Endothelial cell (in vitro differentiated cells): ENCODE measurements around the gene TMEM30B. TPM values are rescaled to one million over a fixed set of nuclear protein-coding genes. Genes with fewer than 3 reads are reported as not detected.
A peak's percentile ranks its signal among the peaks of the same experiment; 100 is the strongest.

Source experiments
- DNase-seq: peaks from one replicate; pipeline ENCODE4 v3.0.0; 2021; ENCODE audit warnings: low spot score
- H3K27ac Mint-ChIP-seq: one replicate; pipeline ENCODE4 v1.8.0; 2021; ENCODE audit warnings: mixed read lengths, inconsistent platforms; ENCODE audit not compliant: unreplicated experiment
- H3K27me3 Mint-ChIP-seq: one replicate; pipeline ENCODE4 v1.8.0; 2021; ENCODE audit warnings: mild to moderate bottlenecking, moderate library complexity, mixed read lengths, inconsistent platforms; ENCODE audit not compliant: unreplicated experiment
- H3K36me3 Mint-ChIP-seq: one replicate; pipeline ENCODE4 v1.8.0; 2021; ENCODE audit warnings: mild to moderate bottlenecking, low read depth, mixed read lengths, inconsistent platforms; ENCODE audit not compliant: unreplicated experiment
- H3K4me1 Mint-ChIP-seq: one replicate; pipeline ENCODE4 v1.8.0; 2021; ENCODE audit warnings: mild to moderate bottlenecking, mixed read lengths, inconsistent platforms; ENCODE audit not compliant: unreplicated experiment
- H3K4me3 Mint-ChIP-seq: one replicate; pipeline ENCODE4 v1.8.0; 2021; ENCODE audit warnings: mild to moderate bottlenecking, mixed read lengths, inconsistent platforms; ENCODE audit not compliant: unreplicated experiment
- H3K9me3 Mint-ChIP-seq: one replicate; pipeline ENCODE4 v1.8.0; 2021; ENCODE audit warnings: mixed read lengths, inconsistent platforms; ENCODE audit not compliant: unreplicated experiment
- long read RNA-seq: library from polyadenylated mRNA; unstranded; transcript quantifications from one replicate; pipeline ENCODE4 v2.0.0, GENCODE V29; 2020; ENCODE audit not compliant: unreplicated experiment
- total RNA-seq: library from RNA; stranded (reverse); fragmentation: NEBNext Ultra II Directional; extraction: Animal tissue kit (Norgen Biotek cat#: 25700); gene quantifications from one replicate; pipeline ENCODE4 v1.2.1, GENCODE V29; 2021; ENCODE audit not compliant: unreplicated experiment
- TF ChIP-seq, protein P1 (sequence below): fragments of 200-600 bp; sonication (generic); IDR thresholded peaks from one replicate; pipeline ENCODE4 v1.5.0; 2021; ENCODE audit warnings: antibody characterized with exemption; ENCODE audit not compliant: unreplicated experiment

Gene TMEM30B, protein sequence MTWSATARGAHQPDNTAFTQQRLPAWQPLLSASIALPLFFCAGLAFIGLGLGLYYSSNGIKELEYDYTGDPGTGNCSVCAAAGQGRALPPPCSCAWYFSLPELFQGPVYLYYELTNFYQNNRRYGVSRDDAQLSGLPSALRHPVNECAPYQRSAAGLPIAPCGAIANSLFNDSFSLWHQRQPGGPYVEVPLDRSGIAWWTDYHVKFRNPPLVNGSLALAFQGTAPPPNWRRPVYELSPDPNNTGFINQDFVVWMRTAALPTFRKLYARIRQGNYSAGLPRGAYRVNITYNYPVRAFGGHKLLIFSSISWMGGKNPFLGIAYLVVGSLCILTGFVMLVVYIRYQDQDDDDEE
- total RNA-seq = 0.15 TPM
- long read RNA-seq = 0 reads

DNA sequence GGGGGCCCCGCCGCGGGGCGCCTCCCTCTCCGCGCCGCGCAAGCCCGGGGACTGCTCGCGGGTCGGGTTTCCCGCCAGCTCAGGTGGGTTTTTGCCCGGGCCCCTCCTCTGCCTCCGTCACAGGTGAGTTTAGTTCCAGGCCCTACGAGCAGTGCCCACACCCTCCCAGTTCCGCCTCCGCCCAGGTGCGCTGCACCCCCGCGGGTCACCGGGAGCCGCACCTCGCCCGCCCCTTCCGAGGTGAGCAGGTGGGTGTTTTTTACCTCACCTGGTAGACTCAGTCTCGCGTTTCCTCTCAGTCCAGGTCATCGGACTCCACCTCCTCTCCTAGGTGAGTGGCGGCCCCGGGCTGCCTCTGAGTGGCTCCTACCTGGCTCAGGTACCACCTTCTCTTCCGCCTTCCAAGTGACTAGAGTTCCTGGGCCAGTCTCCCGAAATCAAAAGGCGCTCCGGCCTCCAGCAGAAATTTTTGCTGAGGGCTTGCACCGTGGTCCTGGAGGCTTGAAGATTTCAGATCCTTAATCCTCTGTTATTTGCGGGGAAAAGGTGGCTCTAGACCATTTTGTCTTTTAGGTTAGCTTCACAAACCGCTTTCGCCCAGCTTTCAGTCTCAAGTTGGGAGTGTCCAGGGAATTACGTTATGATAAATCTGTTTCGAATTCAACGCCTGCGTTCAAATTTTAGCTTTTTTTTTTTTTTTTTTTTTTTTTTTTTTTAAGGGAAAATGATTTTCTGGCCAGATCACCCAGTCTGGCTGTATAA, at the start of gene TMEM30B:
TMEM30B (minus strand) TSS at position 153 of the 762 bp plus-strand sequence. CDS start 191 bp downstream, outside the sequence.
- DNase-seq = no peak
- TF ChIP-seq, protein P1, sequence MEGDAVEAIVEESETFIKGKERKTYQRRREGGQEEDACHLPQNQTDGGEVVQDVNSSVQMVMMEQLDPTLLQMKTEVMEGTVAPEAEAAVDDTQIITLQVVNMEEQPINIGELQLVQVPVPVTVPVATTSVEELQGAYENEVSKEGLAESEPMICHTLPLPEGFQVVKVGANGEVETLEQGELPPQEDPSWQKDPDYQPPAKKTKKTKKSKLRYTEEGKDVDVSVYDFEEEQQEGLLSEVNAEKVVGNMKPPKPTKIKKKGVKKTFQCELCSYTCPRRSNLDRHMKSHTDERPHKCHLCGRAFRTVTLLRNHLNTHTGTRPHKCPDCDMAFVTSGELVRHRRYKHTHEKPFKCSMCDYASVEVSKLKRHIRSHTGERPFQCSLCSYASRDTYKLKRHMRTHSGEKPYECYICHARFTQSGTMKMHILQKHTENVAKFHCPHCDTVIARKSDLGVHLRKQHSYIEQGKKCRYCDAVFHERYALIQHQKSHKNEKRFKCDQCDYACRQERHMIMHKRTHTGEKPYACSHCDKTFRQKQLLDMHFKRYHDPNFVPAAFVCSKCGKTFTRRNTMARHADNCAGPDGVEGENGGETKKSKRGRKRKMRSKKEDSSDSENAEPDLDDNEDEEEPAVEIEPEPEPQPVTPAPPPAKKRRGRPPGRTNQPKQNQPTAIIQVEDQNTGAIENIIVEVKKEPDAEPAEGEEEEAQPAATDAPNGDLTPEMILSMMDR = no peak
- H3K4me1 Mint-ChIP-seq = peaks cover 2% of the 10 kb centered on the region

DNA sequence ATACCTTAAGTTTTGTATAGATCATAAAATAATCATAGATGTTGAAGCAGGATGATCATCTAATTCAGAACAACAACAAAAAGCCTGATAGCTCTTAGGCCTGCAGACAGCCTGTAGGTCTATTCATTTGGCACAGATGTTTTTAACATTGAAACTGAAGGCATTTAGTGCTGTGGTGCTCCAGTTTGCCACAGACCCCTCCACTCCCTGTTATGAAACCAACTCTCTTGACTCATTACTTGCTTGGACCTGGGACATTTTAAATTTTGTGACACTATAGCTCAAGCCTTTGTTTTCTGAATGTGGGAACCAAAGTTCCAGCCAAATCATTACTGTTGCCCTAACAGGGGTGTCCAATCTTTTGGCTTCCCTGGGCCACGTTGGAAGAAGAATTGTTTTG, 49.4 kb upstream of the TMEM30B start:
- H3K9me3 Mint-ChIP-seq = no peaks in the 10 kb centered on the region
- no peak overlapping the region for H3K27ac Mint-ChIP-seq
- peaks cover 3% of the 10 kb centered on the region for H3K27me3 Mint-ChIP-seq
- DNase-seq = no peak
- H3K36me3 Mint-ChIP-seq = peaks cover 9% of the 10 kb centered on the region
- H3K4me3 Mint-ChIP-seq = no peak overlapping the region
- H3K4me1 Mint-ChIP-seq = peaks cover 31% of the 10 kb centered on the region
- TF ChIP-seq, protein P1 = no peak

More for the DNA sequence above, at the start of gene TMEM30B:
- Mint-ChIP-seq H3K4me3 (peak within 1 kb of the TSS; percentile 86), H3K9me3 (no peaks in the 10 kb centered on the region), H3K36me3 (no peaks in the 10 kb centered on the region), H3K27ac (no peak within 1 kb of the TSS), H3K27me3 (peaks cover 10% of the 10 kb centered on the region)

DNA sequence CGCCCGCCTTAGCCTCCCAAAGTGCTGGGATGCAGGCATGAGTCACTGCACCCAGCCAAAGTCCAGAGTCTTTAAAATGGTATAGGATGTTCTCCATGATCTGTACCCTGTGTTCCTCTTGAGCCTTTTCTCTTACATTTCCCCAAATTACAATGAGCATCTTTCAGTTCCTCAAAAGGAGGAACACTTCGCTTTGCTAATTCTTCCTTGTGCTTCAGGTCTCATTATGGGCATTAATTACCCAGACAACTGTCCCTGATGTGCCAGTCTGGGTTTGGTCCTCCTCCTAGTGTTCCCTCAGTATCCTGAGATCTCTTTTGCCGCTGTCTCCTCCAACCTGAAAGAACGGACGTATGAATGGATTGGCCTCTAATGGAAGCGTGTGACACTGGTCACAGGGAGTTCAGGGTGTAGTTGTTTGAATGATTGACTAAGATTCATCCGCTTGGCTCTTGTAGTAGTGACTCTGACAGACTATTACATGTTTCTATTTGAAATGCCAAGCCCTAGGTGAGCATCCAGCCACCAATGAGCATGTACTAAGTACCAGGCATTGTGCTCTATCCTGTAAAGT, 48.4 kb upstream of the TMEM30B start:
- H3K9me3 Mint-ChIP-seq = no peaks in the 10 kb centered on the region

GRCh38 chr14:61328626-61329262, 47.6 kb upstream of the TMEM30B start:
- TF ChIP-seq, protein P1 = no peak
- peaks cover under 1% of the 10 kb centered on the region for H3K27me3 Mint-ChIP-seq
- H3K4me1 Mint-ChIP-seq = peaks cover 28% of the 10 kb centered on the region
- peak overlapping the region; percentile 10 for H3K4me3 Mint-ChIP-seq
- peaks cover 14% of the 10 kb centered on the region for H3K36me3 Mint-ChIP-seq
- no peak overlapping the region for H3K27ac Mint-ChIP-seq
- no peaks in the 10 kb centered on the region for H3K9me3 Mint-ChIP-seq
- DNase-seq = no peak

More for the DNA sequence above, 48.4 kb upstream of the TMEM30B start:
- H3K36me3 Mint-ChIP-seq = peaks cover 14% of the 10 kb centered on the region
- peaks cover 31% of the 10 kb centered on the region for H3K4me1 Mint-ChIP-seq
- peaks cover 3% of the 10 kb centered on the region for H3K27me3 Mint-ChIP-seq
- TF ChIP-seq, protein P1 = no peak
- no peak overlapping the region for H3K27ac Mint-ChIP-seq
- H3K4me3 Mint-ChIP-seq = peak overlapping the region; percentile 2
- no peak for DNase-seq
